Esophagus muscularis mucosa (tissue), 4 donors: ENCODE data around the gene TSPAN15. TPM values are rescaled to one million over a fixed set of nuclear protein-coding genes. Genes with fewer than 3 reads are reported as not detected.

Experiments used
- DNase-seq: peaks from one replicate; pipeline ENCODE4 v3.0.0-alpha.2; 2017; ENCODE audit errors: extremely low spot score
- H3K27ac ChIP-seq, 4 donors: fragments of 200-600 bp; sonication (generic); replicated peaks in 1 of 4; 1 replicate in 3 of 4; 2 replicates in 1 of 4; pipeline ENCODE4 v1.5.1; 2016 to 2019; ENCODE audit warnings: mild to moderate bottlenecking in 1 of 4
- H3K27me3 ChIP-seq, 4 donors: fragments of 200-600 bp; sonication (generic); one replicate each; pipeline versions ENCODE4 v1.5.1 to v1.6.0; 2016 to 2019
- H3K36me3 ChIP-seq, 4 donors: fragments of 200-600 bp; sonication (generic); one replicate each; pipeline ENCODE4 v1.5.1; 2016 to 2019
- H3K4me1 ChIP-seq, 4 donors: fragments of 200-600 bp; sonication (generic); one replicate each; pipeline ENCODE4 v1.5.1; 2016 to 2019
- H3K4me3 ChIP-seq, 4 donors: fragments of 200-600 bp; sonication (generic); 1 replicate in 2 of 4; 2 replicates in 2 of 4; pipeline ENCODE4 v1.5.1; 2016 to 2019; ENCODE audit warnings: mild to moderate bottlenecking in 4 of 4, moderate library complexity in 1 of 4
- H3K9me3 ChIP-seq, 4 donors: fragments of 200-600 bp; sonication (generic); 1 replicate in 3 of 4; 2 replicates in 1 of 4; pipeline ENCODE4 v1.5.1; 2016 to 2019
- CTCF ChIP-seq, 3 experiments: fragments of 200-600 bp in 2 of 3; fragments of 450-650 bp in 1 of 3; sonication (generic) in 2 of 3; IDR thresholded peaks; one replicate each; pipeline ENCODE4 v1.5.1; 2017 to 2019; ENCODE audit warnings: antibody characterized with exemption in 3 of 3, mild to moderate bottlenecking in 2 of 3, moderate library complexity in 1 of 3
- EP300 ChIP-seq: sonication (generic); formaldehyde crosslinking; IDR thresholded peaks from one replicate; pipeline ENCODE4 v1.6.1; 2017; ENCODE audit warnings: antibody characterized with exemption
- POLR2A ChIP-seq: fragments of 450-650 bp; IDR thresholded peaks from one replicate; pipeline ENCODE4 v1.6.1; 2017; ENCODE audit warnings: antibody characterized with exemption, moderate library complexity, mild to moderate bottlenecking, low read depth
- POLR2AphosphoS5 ChIP-seq, 2 donors: sonication (generic); formaldehyde crosslinking; IDR thresholded peaks; one replicate each; pipeline ENCODE4 v1.6.1; 2017; ENCODE audit warnings: antibody characterized with exemption in 2 of 2
- WGBS: methylation state at CpG from one replicate; pipeline ENCODE4 v1.1.5; 2018; 5-methylcytosine and 5-hydroxymethylcytosine counted together
- intact Hi-C: fragments of 100-400 bp; cut with DNase I; formaldehyde crosslinking; loops from one replicate; pipeline ENCODE4 v1.15.1; 2023
- total RNA-seq, 4 donors: library from RNA; depleted of rRNA; stranded (reverse); fragments of >200 nt; gene quantifications; one replicate each; pipeline versions ENCODE4 v1.1.0 to v1.2.1, GENCODE V29; 2016

Gene TSPAN15
- total RNA-seq, 4 donors from 2014 or later: 40.3 to 59.4 (median 53.5) TPM

- Histone ChIP-seq H3K27ac (peak overlapping the region; percentile 95 to 98 (median 97)), H3K9me3 (no peaks in the 10 kb centered on the region), H3K36me3 (no peaks in the 10 kb centered on the region), H3K27me3 (no peaks in the 10 kb centered on the region), H3K4me1 (peaks cover 8 to 82% (median 75%) of the 10 kb centered on the region in 4 donors), H3K4me3 (peak overlapping the region; percentile 43 to 58 (median 48))
- DNase-seq: no peak
- TF ChIP-seq POLR2AphosphoS5 (IDR thresholded peaks at IDR 0.05): peak in 1 of 2 donors; percentile 26
- no peak for TF ChIP-seq EP300
- no peak for TF ChIP-seq CTCF (IDR thresholded peaks at IDR 0.05)
- TF ChIP-seq POLR2A: no peak
- 74% methylated on average over 10 of the region's 13 CpGs for WGBS
- intact Hi-C loops: no loop called here
Measured at GRCh38 chr10:69415049-69415448, 36.2 kb upstream of the TSPAN15 start.

- no peak for TF ChIP-seq CTCF (IDR thresholded peaks at IDR 0.05)
- TF ChIP-seq POLR2AphosphoS5 (IDR thresholded peaks at IDR 0.05): peak in 1 of 2 donors; percentile 47
- TF ChIP-seq EP300: no peak
- no peak for TF ChIP-seq POLR2A
- Histone ChIP-seq H3K27ac (peak overlapping the region; percentile 95 to 98 (median 97)), H3K9me3 (no peaks in the 10 kb centered on the region), H3K4me1 (peaks cover 8 to 84% (median 75%) of the 10 kb centered on the region in 4 donors), H3K27me3 (no peaks in the 10 kb centered on the region), H3K36me3 (no peaks in the 10 kb centered on the region), H3K4me3 (peak overlapping the region; percentile 43 to 58 (median 48))
- no peak for DNase-seq
- WGBS: 63% methylated on average over 6 of the region's 10 CpGs
- intact Hi-C loops: no loop called here
Measured at GRCh38 chr10:69415951-69416350, 35.3 kb upstream of the TSPAN15 start.

GRCh38 chr10:69416695-69417094, 34.6 kb upstream of the TSPAN15 start, which contains the start of gene TACR2:
TACR2 (minus strand) TSS chr10:69416918; CDS start chr10:69416323, 595 bp downstream.
- DNase-seq: no peak
- Histone ChIP-seq H3K9me3 (no peaks in the 10 kb centered on the region), H3K27ac (peak within 1 kb of the TSS; percentile 95 to 98 (median 97)), H3K4me1 (peaks cover 11 to 84% (median 74%) of the 10 kb centered on the region in 4 donors), H3K4me3 (peak within 1 kb of the TSS; percentile 43 to 58 (median 48)), H3K36me3 (no peaks in the 10 kb centered on the region), H3K27me3 (no peaks in the 10 kb centered on the region)
- WGBS: 56% methylated on average over 7 of the region's 10 CpGs
- intact Hi-C loops: no loop called here
- TF ChIP-seq EP300 (no peak), POLR2AphosphoS5 (IDR thresholded peaks at IDR 0.05) (peak; percentile 64 to 93)

- Histone ChIP-seq H3K4me1 (peaks cover 16 to 83% (median 72%) of the 10 kb centered on the region in 4 donors), H3K9me3 (no peaks in the 10 kb centered on the region), H3K27me3 (no peaks in the 10 kb centered on the region), H3K27ac (peak overlapping the region; percentile 95 to 98 (median 97)), H3K4me3 (peak overlapping the region; percentile 43 to 58 (median 48)), H3K36me3 (no peaks in the 10 kb centered on the region)
- WGBS: 64% methylated on average over 9 of the region's 11 CpGs
- intact Hi-C loops: no loop called here
- TF ChIP-seq EP300 (no peak), POLR2AphosphoS5 (IDR thresholded peaks at IDR 0.05) (peak in 1 of 2 donors; percentile 26), POLR2A (no peak), CTCF (IDR thresholded peaks at IDR 0.05) (no peak)
- DNase-seq: no peak
Measured at GRCh38 chr10:69417542-69417941, 33.7 kb upstream of the TSPAN15 start.

- Histone ChIP-seq H3K27ac (peak overlapping the region; percentile 95 to 98 (median 97)), H3K4me1 (peaks cover 11 to 83% (median 68%) of the 10 kb centered on the region in 4 donors), H3K36me3 (no peaks in the 10 kb centered on the region), H3K9me3 (no peaks in the 10 kb centered on the region), H3K27me3 (no peaks in the 10 kb centered on the region), H3K4me3 (peak overlapping the region; percentile 43 to 58 (median 48))
- WGBS: 55% methylated on average over 7 of the region's 8 CpGs
- TF ChIP-seq POLR2A: no peak
- TF ChIP-seq CTCF (IDR thresholded peaks at IDR 0.05): peak in 1 of 3 experiments; percentile 6
- intact Hi-C loops: no loop called here
- DNase-seq: no peak
Measured at GRCh38 chr10:69418052-69418752, 33.1 kb upstream of the TSPAN15 start.
